ENCODE data around the gene FST. TPM values are rescaled to one million over a fixed set of nuclear protein-coding genes. Genes with fewer than 3 reads are reported as not detected.

Gene FST
- total and polyA plus RNA-seq, 5 donors from 2014 or later, result 0.10 to 0.22 TPM; not detected in 3

DNA sequence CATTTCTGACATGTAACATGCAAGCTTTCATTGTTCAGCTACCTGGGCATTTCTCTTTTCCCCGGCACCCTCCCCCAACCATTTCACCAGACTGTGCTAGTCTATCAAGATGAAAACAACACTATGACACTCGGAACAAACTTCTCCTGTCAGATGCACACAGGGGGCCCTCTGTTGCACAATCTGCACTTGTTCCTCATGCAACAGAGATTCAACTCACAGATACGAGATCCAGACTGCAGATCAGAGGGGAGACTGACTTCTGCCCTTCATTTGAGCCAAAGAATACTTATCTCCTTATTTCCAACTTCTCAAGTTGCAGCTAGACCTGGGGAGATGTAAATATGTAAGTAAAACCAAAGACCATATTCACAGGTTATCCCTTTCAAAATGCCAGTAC is 15.7 kb upstream of the FST start:
- no peaks in the 10 kb centered on the region for H3K4me1 ChIP-seq (ENCODE audit: control insufficient read depth, insufficient read depth, low read length, poor library complexity, severe bottlenecking)
- peaks cover 15% of the 10 kb centered on the region for H3K27me3 ChIP-seq (ENCODE audit: control insufficient read depth, insufficient read depth, low read length)
- no peaks in the 10 kb centered on the region for H3K9me3 ChIP-seq (ENCODE audit: control insufficient read depth in 2 of 2, low read length in 2 of 2)
- Mint-ChIP-seq H3K36me3 (no peaks in the 10 kb centered on the region), H3K27me3 (peaks cover 33% of the 10 kb centered on the region), H3K4me3 (no peak overlapping the region), H3K4me1 (no peaks in the 10 kb centered on the region), H3K27ac (no peak overlapping the region), H3K9me3 (peaks cover 0 to 2% (median 0%) of the 10 kb centered on the region in 7 donors)
- DNase-seq (no peak), ATAC-seq (ENCODE audit: low read depth in 2 of 2) (no peak)
- H3K27ac ChIP-seq (ENCODE audit: insufficient read depth, low read length, poor library complexity, severe bottlenecking), result no peak overlapping the region
- no peak overlapping the region for H3K4me3 ChIP-seq (ENCODE audit: low read depth, low read length)
- H3K36me3 ChIP-seq (ENCODE audit: control insufficient read depth, insufficient read depth, low read length), result no peaks in the 10 kb centered on the region

DNA sequence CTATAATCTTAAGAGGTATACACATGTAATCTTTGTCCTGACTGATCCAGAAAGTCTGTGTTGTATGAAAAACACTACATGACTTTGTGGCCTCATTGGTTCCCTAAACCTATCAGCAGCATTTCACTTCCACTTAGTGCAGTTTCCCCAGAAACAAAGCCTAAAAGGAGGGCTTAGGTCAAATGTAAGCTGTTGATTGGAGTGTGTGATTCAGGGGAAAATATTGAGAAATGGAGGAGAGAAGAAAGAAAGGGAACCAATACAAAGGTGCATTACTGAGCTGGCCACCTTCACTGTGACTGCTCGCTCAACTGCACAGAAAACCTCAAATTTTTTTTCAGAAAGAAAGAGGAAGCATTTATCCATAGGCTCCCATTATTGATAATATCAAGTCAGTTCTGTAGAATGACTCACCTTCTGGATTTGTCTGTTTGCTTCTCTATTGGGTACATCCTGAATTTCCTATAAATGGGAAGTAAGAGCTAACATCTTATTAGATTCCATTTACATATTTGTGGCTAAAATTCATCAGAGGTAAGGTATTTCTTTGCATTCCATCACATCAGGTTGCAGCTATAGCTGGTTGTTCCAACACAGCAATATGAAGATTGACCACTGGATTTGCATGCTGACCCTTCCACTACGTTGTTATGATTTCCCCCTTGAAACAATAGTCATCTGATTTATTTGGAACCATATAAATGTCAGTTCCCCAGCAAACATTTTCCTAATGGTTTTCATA is 10.3 kb upstream of the FST start:
- Mint-ChIP-seq H3K27me3 (peaks cover 40% of the 10 kb centered on the region), H3K27ac (no peak overlapping the region), H3K4me3 (no peak overlapping the region), H3K36me3 (no peaks in the 10 kb centered on the region), H3K9me3 (peaks cover 0 to 2% (median 0%) of the 10 kb centered on the region in 7 donors), H3K4me1 (no peaks in the 10 kb centered on the region)
- Histone ChIP-seq H3K9me3 (ENCODE audit: control insufficient read depth in 2 of 2, low read length in 2 of 2) (no peaks in the 10 kb centered on the region), H3K27ac (ENCODE audit: insufficient read depth, low read length, poor library complexity, severe bottlenecking) (no peak overlapping the region), H3K27me3 (ENCODE audit: control insufficient read depth, insufficient read depth, low read length) (peaks cover 18% of the 10 kb centered on the region), H3K4me1 (ENCODE audit: control insufficient read depth, insufficient read depth, low read length, poor library complexity, severe bottlenecking) (no peaks in the 10 kb centered on the region), H3K4me3 (ENCODE audit: low read depth, low read length) (no peak overlapping the region), H3K36me3 (ENCODE audit: control insufficient read depth, insufficient read depth, low read length) (no peaks in the 10 kb centered on the region)
- ATAC-seq (ENCODE audit: low read depth in 2 of 2) (no peak), DNase-seq (no peak)

DNA sequence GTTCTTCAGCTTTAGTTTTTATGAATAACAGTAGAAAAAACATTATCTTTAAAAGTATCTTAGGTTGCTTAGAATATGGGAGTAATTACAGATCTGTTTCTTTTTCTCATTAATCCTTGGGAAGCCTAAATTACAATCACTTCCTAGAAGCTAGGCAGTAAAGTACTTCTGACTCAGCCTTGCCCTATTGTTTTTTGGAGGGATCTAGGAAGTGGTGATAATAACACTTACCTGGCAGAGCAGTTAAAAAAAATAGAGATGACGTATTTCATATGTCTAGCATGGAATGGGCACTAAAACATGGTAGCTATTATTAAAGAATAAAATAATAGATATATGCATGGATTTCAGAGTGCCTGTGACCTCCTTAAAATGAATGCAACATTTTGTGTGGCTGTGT is 8.2 kb upstream of the FST start:
- DNase-seq, result no peak
- no peaks in the 10 kb centered on the region for H3K4me1 Mint-ChIP-seq
- Histone ChIP-seq H3K4me1 (ENCODE audit: control insufficient read depth, insufficient read depth, low read length, poor library complexity, severe bottlenecking) (no peaks in the 10 kb centered on the region), H3K4me3 (ENCODE audit: low read depth, low read length) (no peak overlapping the region), H3K36me3 (ENCODE audit: control insufficient read depth, insufficient read depth, low read length) (no peaks in the 10 kb centered on the region), H3K9me3 (ENCODE audit: control insufficient read depth in 2 of 2, low read length in 2 of 2) (no peaks in the 10 kb centered on the region), H3K27me3 (ENCODE audit: control insufficient read depth, insufficient read depth, low read length) (peaks cover 27% of the 10 kb centered on the region), H3K27ac (ENCODE audit: insufficient read depth, low read length, poor library complexity, severe bottlenecking) (no peak overlapping the region)
- no peak overlapping the region for H3K4me3 Mint-ChIP-seq
- H3K27me3 Mint-ChIP-seq, result peaks cover 54% of the 10 kb centered on the region
- no peaks in the 10 kb centered on the region for H3K36me3 Mint-ChIP-seq
- no peak for ATAC-seq (ENCODE audit: low read depth in 2 of 2)
- peaks cover 0 to 2% (median 0%) of the 10 kb centered on the region in 7 donors for H3K9me3 Mint-ChIP-seq
- H3K27ac Mint-ChIP-seq, result no peak overlapping the region

DNA sequence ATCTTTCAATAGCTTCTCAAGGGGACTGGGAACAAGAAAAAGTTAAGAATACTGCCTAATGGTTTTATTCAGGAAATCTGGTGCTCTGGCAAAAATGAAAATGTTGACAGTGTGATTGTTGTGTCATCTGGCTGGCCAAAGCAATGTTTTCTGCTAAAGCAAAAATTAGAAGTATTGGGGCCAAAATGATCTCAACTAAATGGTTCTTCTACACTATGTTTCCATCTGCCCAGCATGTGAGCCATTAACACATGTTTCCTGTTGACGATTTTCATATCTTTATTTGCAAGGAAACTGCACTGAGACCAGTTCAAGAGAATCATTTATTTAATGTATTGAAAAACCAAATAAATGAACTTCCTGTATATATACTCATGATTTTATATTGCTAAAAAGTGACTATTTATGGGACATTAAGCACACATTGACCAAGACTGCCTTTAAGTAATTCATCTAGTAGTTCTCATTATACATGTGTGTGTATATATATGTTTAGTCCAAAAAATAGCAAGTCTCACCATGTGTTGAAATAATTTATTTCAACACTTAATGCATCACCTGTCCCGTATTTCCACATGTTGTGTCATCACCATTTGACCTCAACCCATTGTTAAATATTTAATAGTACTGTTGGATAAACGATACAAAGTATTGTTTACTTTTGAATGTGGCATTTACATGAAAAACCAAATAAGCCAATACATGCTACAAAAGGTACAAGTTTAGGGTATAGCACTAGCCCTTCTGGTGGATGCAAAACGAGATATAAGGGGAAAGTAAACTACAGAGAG is 7.5 kb upstream of the FST start:
- Mint-ChIP-seq H3K9me3 (peaks cover 0 to 2% (median 0%) of the 10 kb centered on the region in 7 donors), H3K27ac (no peak overlapping the region), H3K4me3 (no peak overlapping the region), H3K36me3 (no peaks in the 10 kb centered on the region), H3K4me1 (no peaks in the 10 kb centered on the region), H3K27me3 (peaks cover 56% of the 10 kb centered on the region)
- H3K4me3 ChIP-seq (ENCODE audit: low read depth, low read length), result no peak overlapping the region
- H3K27me3 ChIP-seq (ENCODE audit: control insufficient read depth, insufficient read depth, low read length), result peaks cover 29% of the 10 kb centered on the region
- no peaks in the 10 kb centered on the region for H3K36me3 ChIP-seq (ENCODE audit: control insufficient read depth, insufficient read depth, low read length)
- no peaks in the 10 kb centered on the region for H3K4me1 ChIP-seq (ENCODE audit: control insufficient read depth, insufficient read depth, low read length, poor library complexity, severe bottlenecking)
- H3K27ac ChIP-seq (ENCODE audit: insufficient read depth, low read length, poor library complexity, severe bottlenecking), result no peak overlapping the region
- DNase-seq, result no peak
- no peaks in the 10 kb centered on the region for H3K9me3 ChIP-seq (ENCODE audit: control insufficient read depth in 2 of 2, low read length in 2 of 2)
- no peak for ATAC-seq (ENCODE audit: low read depth in 2 of 2)

DNA sequence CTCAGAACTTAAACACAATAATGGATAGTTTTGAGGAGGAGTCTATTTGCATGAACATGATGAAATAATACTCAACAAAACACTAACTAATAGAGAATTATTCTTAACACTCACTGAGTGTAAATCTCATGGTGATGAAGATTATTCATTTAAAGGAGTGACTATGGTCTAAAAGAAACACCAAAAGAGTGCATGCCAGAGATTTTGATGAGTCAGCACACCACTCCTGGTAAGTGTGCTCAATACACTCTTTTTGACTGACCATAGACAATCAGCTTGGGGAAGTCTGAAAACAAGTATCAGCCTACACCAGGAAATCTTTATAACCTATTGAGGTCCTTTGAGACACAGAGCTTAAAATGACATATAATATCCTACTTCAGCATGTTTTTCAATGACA is 6.8 kb upstream of the FST start:
- Histone ChIP-seq H3K36me3 (ENCODE audit: control insufficient read depth, insufficient read depth, low read length) (no peaks in the 10 kb centered on the region), H3K4me3 (ENCODE audit: low read depth, low read length) (no peak overlapping the region), H3K27me3 (ENCODE audit: control insufficient read depth, insufficient read depth, low read length) (peaks cover 36% of the 10 kb centered on the region), H3K9me3 (ENCODE audit: control insufficient read depth in 2 of 2, low read length in 2 of 2) (no peaks in the 10 kb centered on the region), H3K27ac (ENCODE audit: insufficient read depth, low read length, poor library complexity, severe bottlenecking) (no peak overlapping the region), H3K4me1 (ENCODE audit: control insufficient read depth, insufficient read depth, low read length, poor library complexity, severe bottlenecking) (peaks cover 4% of the 10 kb centered on the region)
- peaks cover 0 to 4% (median 0%) of the 10 kb centered on the region in 4 donors for H3K4me1 Mint-ChIP-seq
- no peaks in the 10 kb centered on the region for H3K36me3 Mint-ChIP-seq
- H3K27ac Mint-ChIP-seq, result no peak overlapping the region
- ATAC-seq (ENCODE audit: low read depth in 2 of 2) (no peak), DNase-seq (no peak)
- H3K9me3 Mint-ChIP-seq, result peaks cover 0 to 2% (median 0%) of the 10 kb centered on the region in 7 donors
- H3K27me3 Mint-ChIP-seq, result peaks cover 60% of the 10 kb centered on the region
- H3K4me3 Mint-ChIP-seq, result no peak overlapping the region

DNA sequence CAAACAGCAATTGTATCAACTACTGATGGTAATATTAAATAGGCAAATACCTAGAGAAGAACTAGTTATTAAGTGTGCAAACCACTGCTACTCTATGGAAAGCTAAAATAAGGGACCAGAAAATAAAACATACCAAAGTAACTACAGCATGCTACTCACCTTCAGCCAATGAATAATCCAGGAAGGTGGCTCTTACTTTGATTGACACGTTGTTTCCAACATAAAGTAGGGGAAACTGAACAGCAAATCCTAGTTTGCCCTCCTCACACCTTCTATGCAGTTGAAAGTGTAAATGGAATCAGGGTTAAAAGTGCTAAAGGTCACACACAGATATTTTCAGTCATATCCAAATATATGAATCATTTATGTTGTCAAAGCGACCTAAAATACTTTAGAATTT is 5.1 kb upstream of the FST start:
- Histone ChIP-seq H3K4me1 (ENCODE audit: control insufficient read depth, insufficient read depth, low read length, poor library complexity, severe bottlenecking) (peaks cover 17% of the 10 kb centered on the region), H3K27ac (ENCODE audit: insufficient read depth, low read length, poor library complexity, severe bottlenecking) (no peak overlapping the region), H3K4me3 (ENCODE audit: low read depth, low read length) (no peak overlapping the region), H3K9me3 (ENCODE audit: control insufficient read depth in 2 of 2, low read length in 2 of 2) (no peaks in the 10 kb centered on the region), H3K27me3 (ENCODE audit: control insufficient read depth, insufficient read depth, low read length) (peaks cover 39% of the 10 kb centered on the region), H3K36me3 (ENCODE audit: control insufficient read depth, insufficient read depth, low read length) (no peaks in the 10 kb centered on the region)
- H3K27me3 Mint-ChIP-seq, result peaks cover 62% of the 10 kb centered on the region
- H3K36me3 Mint-ChIP-seq, result no peaks in the 10 kb centered on the region
- peaks cover 0 to 2% (median 0%) of the 10 kb centered on the region in 7 donors for H3K9me3 Mint-ChIP-seq
- H3K4me3 Mint-ChIP-seq, result no peak overlapping the region
- H3K27ac Mint-ChIP-seq, result no peak overlapping the region
- no peak for DNase-seq
- no peak for ATAC-seq (ENCODE audit: low read depth in 2 of 2)
- peaks cover 4 to 14% (median 6%) of the 10 kb centered on the region in 4 donors for H3K4me1 Mint-ChIP-seq

DNA sequence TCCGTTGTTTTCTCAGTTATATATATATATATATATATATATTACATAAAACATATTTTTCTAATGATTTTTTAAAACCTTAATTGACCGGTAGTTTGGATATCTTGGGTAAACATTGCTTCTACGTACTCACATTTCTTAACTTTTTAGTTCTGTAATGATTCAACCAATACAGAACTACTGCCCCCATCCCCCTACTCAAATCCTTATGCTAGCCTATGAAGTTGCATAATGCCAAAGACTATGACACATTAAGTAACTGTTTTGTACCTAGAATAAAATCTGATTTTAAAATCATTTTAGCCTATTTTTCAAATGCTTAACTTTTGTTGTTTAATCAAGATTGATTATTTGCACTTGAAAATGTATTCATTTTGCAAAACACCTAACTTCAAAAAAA is 4.4 kb upstream of the FST start:
- H3K4me3 ChIP-seq (ENCODE audit: low read depth, low read length), result no peak overlapping the region
- peaks cover 42% of the 10 kb centered on the region for H3K27me3 ChIP-seq (ENCODE audit: control insufficient read depth, insufficient read depth, low read length)
- peaks cover 66% of the 10 kb centered on the region for H3K27me3 Mint-ChIP-seq
- peaks cover 0 to 3% (median 0%) of the 10 kb centered on the region in 7 donors for H3K9me3 Mint-ChIP-seq
- no peak overlapping the region for H3K27ac ChIP-seq (ENCODE audit: insufficient read depth, low read length, poor library complexity, severe bottlenecking)
- DNase-seq (no peak), ATAC-seq (ENCODE audit: low read depth in 2 of 2) (no peak)
- H3K36me3 Mint-ChIP-seq, result no peaks in the 10 kb centered on the region
- H3K9me3 ChIP-seq (ENCODE audit: control insufficient read depth in 2 of 2, low read length in 2 of 2), result no peaks in the 10 kb centered on the region
- no peak overlapping the region for H3K4me3 Mint-ChIP-seq
- H3K36me3 ChIP-seq (ENCODE audit: control insufficient read depth, insufficient read depth, low read length), result no peaks in the 10 kb centered on the region
- H3K4me1 ChIP-seq (ENCODE audit: control insufficient read depth, insufficient read depth, low read length, poor library complexity, severe bottlenecking), result peaks cover 21% of the 10 kb centered on the region
- H3K27ac Mint-ChIP-seq, result no peak overlapping the region
- peaks cover 5 to 18% (median 9%) of the 10 kb centered on the region in 4 donors for H3K4me1 Mint-ChIP-seq

Data from CD4-positive, CD25-positive, alpha-beta regulatory T cell (primary cell).